ENCODE results near the gene MAN2A2. TPM values are rescaled to one million over a fixed set of nuclear protein-coding genes. Genes with fewer than 3 reads are reported as not detected.

MAN2A2 gene
- total RNA-seq, 1 donor from 2014 or later: 94.0 TPM

DNA sequence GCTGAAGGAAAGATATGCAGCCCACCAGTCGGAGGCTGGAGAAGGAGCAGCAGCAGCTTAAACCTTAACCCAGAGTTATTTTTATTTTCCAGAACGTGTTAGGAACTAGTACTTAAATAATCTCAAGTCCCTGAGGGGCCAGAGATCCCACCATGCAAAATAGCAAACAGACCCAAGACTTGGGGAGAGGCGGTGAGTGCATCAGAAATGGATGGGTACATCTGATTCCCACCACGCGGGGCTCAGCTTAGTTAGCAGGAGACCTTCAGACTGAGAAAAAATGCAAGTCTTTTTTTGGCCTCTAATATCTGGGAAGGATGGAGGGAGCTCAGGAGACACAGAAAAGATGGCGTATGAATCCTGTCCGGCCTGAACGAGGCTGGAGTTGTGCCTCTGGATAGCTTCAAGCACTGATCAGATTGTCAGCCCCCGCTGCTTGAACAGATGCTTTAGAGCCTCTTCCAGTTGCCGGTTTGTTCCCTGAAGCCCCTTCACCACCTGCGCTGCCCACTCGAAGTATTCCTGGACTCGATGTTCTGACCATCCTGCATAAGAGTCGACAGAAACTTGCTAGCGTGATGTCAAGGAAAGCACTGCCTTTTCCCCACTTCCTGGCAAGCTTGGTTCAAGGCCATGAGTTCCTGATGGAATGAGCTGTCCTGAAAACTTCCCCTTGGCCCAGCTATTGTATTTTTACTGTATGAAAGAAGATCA lies 27.9 kb downstream of the MAN2A2 start:
- DNase-seq: no peak
- H3K4me1 ChIP-seq: peaks cover 44% of the 10 kb centered on the region
- no peak for ATAC-seq
- H3K36me3 ChIP-seq: no peaks in the 10 kb centered on the region
- TF ChIP-seq, protein P1, sequence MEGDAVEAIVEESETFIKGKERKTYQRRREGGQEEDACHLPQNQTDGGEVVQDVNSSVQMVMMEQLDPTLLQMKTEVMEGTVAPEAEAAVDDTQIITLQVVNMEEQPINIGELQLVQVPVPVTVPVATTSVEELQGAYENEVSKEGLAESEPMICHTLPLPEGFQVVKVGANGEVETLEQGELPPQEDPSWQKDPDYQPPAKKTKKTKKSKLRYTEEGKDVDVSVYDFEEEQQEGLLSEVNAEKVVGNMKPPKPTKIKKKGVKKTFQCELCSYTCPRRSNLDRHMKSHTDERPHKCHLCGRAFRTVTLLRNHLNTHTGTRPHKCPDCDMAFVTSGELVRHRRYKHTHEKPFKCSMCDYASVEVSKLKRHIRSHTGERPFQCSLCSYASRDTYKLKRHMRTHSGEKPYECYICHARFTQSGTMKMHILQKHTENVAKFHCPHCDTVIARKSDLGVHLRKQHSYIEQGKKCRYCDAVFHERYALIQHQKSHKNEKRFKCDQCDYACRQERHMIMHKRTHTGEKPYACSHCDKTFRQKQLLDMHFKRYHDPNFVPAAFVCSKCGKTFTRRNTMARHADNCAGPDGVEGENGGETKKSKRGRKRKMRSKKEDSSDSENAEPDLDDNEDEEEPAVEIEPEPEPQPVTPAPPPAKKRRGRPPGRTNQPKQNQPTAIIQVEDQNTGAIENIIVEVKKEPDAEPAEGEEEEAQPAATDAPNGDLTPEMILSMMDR (IDR thresholded peaks at IDR 0.05): no peak
- H3K4me3 ChIP-seq: peak overlapping the region; percentile 83
- H3K27me3 ChIP-seq: no peaks in the 10 kb centered on the region
- peak overlapping the region; percentile 97 for H3K27ac ChIP-seq
- no peaks in the 10 kb centered on the region for H3K9me3 ChIP-seq
- intact Hi-C loops (cut with DNase I): no loop called here

DNA sequence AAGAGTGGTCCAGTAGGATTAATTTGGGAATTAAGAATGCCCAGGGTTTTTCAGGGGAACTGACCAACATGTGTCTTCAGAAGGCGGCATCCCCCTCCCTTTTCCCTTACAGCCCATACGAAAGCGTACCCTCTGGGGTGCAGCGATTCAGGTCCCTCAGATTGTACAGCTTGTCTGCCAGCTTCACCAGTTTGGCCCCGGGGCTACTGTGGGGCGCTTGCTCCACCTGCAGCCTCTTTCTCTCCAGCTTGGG lies 28.4 kb downstream of the MAN2A2 start:
- DNase-seq: no peak
- Histone ChIP-seq H3K27ac (peak overlapping the region; percentile 97), H3K9me3 (no peaks in the 10 kb centered on the region), H3K4me3 (peak overlapping the region; percentile 83), H3K36me3 (no peaks in the 10 kb centered on the region), H3K4me1 (peaks cover 49% of the 10 kb centered on the region), H3K27me3 (no peaks in the 10 kb centered on the region)
- intact Hi-C loops (cut with DNase I): no loop called here
- no peak for ATAC-seq
- TF ChIP-seq, protein P1 (IDR thresholded peaks at IDR 0.05): no peak

DNA sequence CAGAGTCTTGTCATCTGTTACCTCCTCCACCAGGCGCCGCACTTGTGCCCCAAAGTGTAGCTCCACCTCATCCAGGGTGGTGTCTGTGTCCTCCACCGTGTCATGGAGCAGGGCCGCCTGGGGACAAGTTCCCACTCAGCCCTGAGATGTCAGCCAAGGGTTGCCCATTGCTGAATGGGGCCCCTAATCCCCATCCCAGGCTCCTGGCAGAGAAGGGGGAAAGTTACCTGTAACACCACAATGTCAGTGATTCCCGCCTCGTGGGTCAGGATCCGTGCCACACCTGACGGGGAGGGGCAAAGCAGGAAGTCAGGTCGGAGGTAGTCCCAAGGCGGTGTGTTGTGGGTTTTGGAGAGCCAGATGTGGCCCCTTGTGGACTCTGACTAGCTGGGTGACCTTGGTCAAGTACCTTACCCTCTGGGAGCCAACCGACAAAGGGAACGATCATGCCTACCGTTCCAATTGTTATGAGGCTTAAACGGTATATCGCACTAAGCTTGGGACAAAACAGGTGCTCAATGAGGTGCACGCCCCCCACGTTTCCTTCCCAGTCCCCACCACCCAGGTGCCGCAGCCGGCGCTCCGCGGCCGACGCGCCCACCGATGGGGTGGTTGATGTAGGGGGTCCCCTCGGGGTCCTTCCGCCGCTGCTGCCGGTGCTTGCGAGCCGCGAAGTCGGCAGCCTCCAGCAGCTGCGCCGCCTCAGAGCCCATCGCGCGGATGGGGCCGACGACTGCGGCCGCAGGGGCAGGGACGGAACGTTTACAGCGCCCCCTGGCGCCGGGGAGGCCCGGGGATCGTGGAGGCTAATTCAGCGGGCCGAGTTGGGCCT lies 28.9 kb downstream of the MAN2A2 start, which contains the start of gene HDDC3:
TSS of gene HDDC3 (minus strand) at position 722 of the 832 bp plus-strand sequence. CDS start at position 713, 9 bp downstream.
- Histone ChIP-seq H3K27me3 (no peaks in the 10 kb centered on the region), H3K27ac (peak within 1 kb of the TSS; percentile 97), H3K36me3 (no peaks in the 10 kb centered on the region), H3K9me3 (no peaks in the 10 kb centered on the region), H3K4me1 (peaks cover 54% of the 10 kb centered on the region), H3K4me3 (peak within 1 kb of the TSS; percentile 83)
- intact Hi-C loops (cut with DNase I): no loop called here
- peak; percentile 96 for DNase-seq
- TF ChIP-seq, protein P1 (IDR thresholded peaks at IDR 0.05): peak; percentile 99
- ATAC-seq: peak; percentile 77

DNA sequence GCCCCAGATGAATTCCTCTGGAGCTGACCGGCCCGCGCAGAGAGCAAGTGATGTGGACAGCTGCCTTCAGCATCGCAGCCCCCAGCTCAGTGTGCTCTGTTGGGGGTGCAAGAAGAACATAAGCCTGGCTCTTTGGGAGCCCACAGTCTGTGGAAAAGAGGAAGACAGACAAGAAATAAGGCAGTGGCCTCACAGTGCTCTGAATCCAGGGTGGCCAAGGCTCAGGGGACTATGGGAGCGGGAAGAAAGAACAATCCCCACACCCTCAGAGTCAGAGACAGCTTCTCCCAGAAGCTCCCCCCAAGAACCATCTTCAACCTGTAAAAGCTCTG lies 29.5 kb downstream of the MAN2A2 start:
- Histone ChIP-seq H3K27ac (peak overlapping the region; percentile 97), H3K36me3 (peaks cover 5% of the 10 kb centered on the region), H3K9me3 (no peaks in the 10 kb centered on the region), H3K27me3 (no peaks in the 10 kb centered on the region), H3K4me3 (peak overlapping the region; percentile 83), H3K4me1 (peaks cover 54% of the 10 kb centered on the region)
- intact Hi-C loops (cut with DNase I): no loop called here
- TF ChIP-seq, protein P1 (IDR thresholded peaks at IDR 0.05): no peak
- DNase-seq: no peak
- no peak for ATAC-seq

DNA sequence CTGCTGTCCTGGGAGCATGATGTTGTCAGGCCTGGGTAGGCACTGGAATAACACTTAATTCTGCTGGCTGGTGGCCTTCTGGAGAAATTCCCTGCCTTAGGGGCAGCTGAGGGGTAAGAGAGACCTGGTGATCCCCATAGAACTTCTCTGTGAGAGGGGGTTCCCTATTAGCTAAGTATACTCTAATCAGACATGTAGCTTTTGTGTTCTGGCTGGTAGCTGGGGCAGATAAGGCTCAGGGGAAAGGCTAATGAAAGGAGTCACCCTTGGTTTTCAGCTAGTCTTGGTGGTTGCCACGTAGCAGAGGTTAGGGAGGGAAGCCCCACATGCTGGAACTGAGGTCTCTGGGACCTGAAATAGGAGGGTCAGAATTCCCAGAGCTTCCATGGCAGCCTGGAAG lies 30.2 kb downstream of the MAN2A2 start:
- Histone ChIP-seq H3K27ac (no peak overlapping the region), H3K9me3 (no peaks in the 10 kb centered on the region), H3K4me3 (no peak overlapping the region), H3K27me3 (no peaks in the 10 kb centered on the region), H3K36me3 (peaks cover 11% of the 10 kb centered on the region), H3K4me1 (peaks cover 54% of the 10 kb centered on the region)
- DNase-seq (no peak), ATAC-seq (no peak)
- TF ChIP-seq, protein P1 (IDR thresholded peaks at IDR 0.05): no peak
- intact Hi-C loops (cut with DNase I): no loop called here

Data from upper lobe of right lung (tissue), 1 donor.